Activated naive CD4-positive, alpha-beta T cell (primary cell): ENCODE results near the gene JAKMIP1.

Experiments
- DNase-seq, 4 experiments: peaks; one replicate each; lab custom pipeline; 2025; lab: John Stamatoyannopoulos, UW

JAKMIP1 gene

DNA sequence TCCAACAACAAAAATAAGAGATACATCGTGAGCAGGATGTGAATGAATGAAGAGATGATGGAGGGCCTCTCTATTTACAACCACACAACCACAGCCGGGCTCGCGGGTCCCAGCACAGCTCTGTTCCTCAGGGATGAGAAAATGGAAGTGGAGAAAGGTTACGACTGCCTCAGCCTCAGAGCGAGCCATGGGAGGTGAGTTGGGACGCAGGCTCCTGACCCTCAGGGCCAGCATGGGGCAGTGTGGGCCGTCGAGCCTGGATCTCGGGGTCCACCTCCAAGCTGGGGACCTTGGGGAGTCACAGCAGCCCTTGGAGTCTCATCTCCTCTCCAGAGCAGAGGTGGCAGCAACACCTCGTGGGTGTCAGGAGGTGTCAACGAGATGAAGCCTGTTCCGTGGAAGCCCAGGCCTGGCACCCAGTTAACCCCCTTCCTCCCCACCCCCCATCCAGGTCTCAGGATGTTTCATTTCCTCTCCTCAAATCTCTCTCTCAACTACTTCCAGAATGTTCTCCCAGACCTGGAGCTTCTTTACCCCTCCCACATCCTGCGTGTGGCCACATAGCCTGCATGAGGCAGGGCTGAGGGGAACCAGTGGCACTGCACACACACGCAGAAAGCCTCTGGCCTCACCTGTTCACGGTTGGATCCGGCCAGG, 208.1 kb downstream of the JAKMIP1 start:
- DNase-seq, result no peak

- no peak for DNase-seq
Observed at GRCh38 chr4:5991405-5991804, 208.9 kb downstream of the JAKMIP1 start.

DNA sequence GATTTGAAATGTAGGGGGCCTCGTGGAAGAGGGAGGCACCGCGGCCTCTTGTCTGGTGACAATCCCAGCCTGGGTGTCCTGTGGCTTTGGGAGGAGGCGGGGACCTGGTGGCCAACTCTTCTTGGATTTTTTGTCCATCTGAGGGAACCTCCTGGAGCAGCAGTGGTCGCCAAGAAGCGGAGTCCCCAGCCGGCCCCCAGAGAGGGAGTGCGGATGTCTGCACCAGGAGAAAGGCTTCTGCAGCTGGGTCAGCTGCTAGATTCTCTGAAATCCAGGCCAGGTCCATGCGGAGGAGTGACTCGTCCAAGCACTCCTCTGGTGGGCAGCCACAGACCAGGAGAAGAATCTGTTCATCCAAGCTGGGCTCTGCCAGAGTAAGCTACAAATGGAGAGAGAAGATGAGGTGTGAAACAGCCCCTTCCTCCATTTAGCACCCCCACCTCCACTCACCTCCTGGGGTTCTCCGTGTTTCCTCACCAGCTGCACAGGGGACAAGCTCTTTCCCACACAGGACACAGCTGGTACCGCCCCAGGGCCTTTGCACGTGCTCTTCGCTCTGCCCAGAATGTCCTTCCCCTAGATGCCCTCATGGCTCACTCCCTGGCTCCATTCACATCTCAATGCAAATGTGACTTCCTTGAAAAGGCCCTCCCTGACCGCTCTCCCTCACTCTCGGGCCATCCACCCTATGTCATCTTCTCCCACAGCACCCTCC, 209.7 kb downstream of the JAKMIP1 start:
- DNase-seq, result no peak

- DNase-seq, result no peak
Observed at GRCh38 chr4:5989236-5990225, 210.8 kb downstream of the JAKMIP1 start.

GRCh38 chr4:5988086-5988845, 212.1 kb downstream of the JAKMIP1 start:
- DNase-seq, result no peak

GRCh38 chr4:5984843-5985242, 215.5 kb downstream of the JAKMIP1 start:
- DNase-seq, result no peak

DNA sequence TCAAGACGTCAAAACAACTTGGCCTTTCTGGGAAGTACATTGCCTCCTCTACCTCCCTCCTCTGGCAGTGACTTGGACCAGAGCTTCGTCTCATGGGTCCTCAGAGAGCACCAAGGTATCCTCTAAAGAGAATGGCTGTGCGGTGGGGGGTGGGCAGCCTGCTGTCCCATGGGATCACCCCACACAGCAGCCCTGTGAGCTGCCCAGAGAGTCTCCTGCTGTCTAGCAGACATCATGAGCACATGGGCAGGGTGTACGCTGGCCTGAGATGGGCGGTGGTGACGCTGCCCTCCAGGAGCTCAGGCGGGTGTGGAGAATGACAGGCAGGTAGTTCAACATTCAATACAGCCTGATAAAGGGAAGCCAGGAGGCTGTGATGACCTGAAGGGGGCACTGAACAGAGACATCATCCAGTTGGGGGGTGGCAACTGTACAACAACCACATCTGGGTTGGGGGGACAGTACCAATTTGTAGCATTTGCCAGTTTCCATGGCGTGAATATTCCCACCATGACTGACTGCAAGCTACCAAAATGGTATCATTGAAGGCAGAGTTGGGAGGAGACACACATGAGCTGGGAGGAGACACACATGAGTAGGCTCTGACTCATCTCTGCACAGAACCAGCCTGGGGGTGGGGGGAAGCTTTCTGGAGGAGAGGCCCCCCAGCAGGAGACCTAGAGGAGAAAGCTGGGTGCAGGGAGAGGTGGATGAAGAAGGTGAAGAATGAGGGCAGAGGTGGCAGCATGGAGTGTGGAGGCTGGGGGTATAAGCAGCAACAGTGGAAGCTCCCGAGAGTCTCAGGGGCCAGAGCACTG, 218.0 kb downstream of the JAKMIP1 start:
- DNase-seq, result no peak

- no peak for DNase-seq
Observed at GRCh38 chr4:5980436-5981155, 219.8 kb downstream of the JAKMIP1 start.

DNA sequence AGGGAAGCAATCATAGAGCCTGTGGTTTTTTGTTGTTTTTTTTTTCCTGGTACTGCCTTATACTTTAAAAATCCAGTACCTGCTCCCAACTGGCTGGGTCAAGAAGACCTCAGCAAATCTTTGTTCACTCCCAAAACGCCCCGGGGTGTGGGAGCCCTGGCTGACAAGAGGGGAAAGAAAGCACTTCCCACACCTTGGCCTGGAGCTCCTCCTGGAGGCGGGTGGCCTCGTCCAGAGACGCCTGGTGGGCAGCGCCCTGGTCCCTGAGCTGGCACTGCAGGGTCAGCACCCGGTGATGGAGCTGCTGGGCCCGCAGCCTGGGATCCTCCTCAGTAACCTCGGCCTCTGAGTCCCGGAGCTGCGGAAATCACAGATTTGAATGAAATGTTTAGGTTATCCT, 220.4 kb downstream of the JAKMIP1 start:
- no peak for DNase-seq

DNA sequence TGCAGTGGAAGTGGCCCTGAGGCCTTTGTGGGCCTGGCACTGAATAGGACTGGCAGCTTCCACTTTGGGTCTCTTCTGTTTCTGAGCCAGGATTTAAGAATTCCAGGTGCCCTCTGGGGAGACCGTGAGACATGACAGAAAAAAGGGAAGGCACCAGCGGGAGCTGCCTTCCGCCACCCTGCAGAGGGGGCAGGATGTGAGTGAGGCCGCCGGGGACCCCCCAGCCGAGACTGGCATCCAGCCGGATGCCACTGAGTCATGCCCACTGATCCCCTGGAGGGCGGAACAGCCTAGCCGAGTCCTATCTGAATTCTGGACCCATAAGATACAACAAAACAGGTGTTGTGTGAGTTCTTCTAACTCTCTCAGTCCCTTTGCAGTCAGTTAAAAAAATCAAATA, 223.4 kb downstream of the JAKMIP1 start:
- no peak for DNase-seq

DNA sequence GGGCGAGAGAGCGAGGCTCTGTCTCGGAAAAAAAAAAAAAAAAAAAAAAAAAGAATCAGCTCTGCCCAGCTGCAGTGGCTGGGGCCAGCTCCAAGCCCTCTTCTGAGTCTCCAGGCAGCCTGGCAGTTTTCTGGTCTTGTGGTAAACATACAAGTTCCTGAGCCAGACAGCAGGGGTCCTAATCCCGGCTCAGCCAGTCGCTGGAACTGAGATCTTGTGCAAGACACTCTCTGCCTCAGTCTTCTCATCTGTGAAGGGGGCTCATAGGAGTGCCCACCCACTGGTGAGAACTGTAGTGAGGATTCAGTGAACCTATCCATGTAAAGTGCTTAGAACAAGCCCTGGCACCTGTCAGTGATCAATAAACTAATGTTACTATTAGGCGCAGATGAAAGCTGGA, 223.9 kb downstream of the JAKMIP1 start:
- no peak for DNase-seq
